Activated T-cell treated with anti-CD3 and anti-CD28 coated beads for 4 hours (primary cell): ENCODE results near the gene TUBG1.
"Not testable (repeated sequence)": the region's sequence is repeated elsewhere in the genome, so short reads cannot be mapped to it uniquely, and the experiment has no call there.

ENCODE experiments used
- DNase-seq: peaks from one replicate; pipeline ENCODE4 v3.0.0-alpha.2; 2020

Gene TUBG1

DNA sequence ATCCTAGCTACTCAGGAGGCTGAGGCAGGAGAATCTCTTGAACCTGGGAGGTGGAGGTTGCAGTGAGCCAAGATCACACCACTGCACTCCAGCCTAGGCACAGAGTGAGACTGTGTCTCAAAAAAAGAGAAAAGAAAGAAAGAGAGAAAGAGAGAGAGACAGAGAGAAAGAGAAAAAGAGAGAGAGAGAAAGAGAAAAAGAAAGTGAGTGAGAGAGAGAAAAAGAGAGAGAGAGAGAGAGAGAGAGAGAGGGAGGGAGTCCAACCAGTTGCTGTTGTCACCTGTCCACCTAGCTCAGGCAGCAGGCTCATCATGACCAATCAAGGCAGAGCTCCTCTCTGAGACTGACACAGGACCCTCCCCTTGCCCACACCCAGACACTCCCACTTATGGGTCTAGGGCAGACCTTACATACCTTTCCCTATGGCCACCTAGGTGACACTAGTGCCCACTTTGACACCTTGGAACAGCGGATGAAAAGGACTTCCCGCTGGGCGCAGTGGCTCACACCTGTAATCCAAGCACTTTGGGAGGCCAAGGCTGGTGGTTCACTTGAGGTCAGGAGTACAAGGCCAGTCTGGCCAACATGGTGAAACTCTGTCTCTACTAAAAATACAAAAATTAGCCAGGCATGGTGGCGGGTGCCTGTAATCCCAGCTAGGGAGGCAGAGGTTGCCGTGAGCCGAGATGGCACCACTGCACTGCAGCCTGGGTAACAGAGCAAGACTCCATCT lies 17.7 kb downstream of the TUBG1 start:
- not testable (repeated sequence) for DNase-seq

DNA sequence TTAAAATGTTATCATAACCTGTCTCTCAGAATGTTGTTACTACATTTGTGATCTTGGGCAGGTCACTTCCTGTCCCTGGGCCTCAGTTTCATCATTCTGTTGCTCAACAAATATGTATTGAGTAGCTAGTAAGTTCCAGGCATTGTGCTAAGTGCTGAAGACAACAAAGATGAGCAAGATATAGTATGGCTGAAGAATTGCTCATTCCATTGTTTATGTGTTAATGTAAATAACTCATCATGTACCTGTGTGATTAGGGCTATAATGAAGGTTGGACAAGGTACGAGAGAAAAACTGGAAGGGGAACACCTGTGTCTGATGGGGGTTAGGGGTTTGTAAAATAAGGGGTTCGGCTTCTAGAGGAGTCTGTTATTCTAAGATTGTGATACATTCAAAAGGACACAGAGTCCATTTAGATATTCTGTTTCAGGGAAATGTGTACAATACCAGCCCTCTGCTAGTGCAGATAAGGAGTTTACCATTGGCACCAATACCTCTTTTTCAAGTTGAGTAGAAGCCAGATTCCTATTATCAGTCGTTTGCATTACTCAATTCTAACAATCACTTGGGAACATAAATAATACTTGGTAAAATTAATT lies 20.0 kb downstream of the TUBG1 start:
- no peak for DNase-seq

DNA sequence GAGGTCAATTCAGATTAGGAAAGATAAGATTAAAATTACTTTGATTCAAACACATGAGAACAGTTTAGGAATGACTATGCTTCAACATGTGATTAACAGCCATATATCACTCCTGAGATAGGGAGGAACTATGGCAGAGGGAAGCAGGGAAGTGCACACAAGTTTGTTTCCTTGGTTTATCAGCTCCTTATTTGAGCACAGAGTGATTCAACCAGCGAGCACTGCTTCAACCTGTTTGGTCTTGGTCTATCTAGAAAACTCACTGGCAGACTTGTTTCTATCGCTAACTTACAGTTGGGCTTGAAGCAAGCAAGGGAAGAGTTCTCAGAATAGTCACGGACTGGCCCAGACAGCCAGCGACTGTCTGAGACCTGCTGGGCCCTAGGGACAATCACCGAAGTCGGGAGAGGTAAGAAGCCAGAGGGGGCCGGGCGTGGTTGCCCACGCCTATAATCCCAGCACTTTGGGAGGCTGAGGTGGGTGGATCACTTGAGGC lies 23.5 kb downstream of the TUBG1 start:
- DNase-seq = no peak

DNA sequence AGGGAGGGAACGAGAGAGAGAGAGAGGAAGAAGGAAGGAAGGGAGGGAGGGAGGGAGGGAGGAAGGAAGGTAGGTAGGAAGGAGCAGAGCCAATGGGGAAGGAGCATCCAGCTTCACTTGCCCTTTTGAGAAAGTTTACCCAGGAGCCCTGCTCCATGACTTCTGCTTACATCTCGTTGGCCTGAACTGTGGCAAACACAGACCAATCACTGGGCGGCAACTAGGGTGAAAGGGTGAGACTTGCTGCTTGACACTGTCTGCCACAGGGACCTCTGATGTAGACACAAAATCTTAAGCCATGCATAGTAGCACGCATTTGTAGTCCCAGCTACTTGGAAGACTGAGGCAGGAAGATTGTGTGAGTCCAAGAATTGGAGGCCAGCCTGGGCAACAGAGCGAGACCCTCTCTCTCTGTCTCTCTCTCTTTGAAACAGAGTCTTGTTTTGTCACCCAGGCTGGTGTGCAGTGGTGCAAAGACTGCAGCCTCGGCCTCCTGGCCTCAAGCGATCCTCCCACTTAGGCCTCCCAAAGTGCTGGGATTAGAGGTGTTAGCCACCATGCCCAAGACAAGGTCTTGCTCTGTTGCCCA lies 30.1 kb downstream of the TUBG1 start:
- no peak for DNase-seq

DNA sequence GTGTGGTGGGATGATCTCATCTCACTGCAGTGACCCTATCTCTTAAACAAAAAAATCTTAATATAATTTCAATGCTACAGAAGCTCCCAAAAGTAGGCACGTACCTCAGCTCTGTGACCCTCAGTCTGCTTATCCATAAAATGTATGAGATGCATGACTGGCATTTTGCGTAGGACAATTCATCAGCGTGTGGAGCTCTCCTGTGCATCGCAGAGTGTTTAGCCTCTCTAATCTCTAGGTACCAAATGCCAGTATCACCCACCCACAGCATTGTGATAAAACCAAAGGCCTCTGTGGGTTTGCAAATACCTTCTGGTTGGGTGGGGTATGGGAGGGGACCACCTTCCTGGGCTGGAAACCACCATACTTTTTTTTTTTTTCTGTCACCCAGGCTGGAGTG lies 30.6 kb downstream of the TUBG1 start:
- DNase-seq = no peak

DNA sequence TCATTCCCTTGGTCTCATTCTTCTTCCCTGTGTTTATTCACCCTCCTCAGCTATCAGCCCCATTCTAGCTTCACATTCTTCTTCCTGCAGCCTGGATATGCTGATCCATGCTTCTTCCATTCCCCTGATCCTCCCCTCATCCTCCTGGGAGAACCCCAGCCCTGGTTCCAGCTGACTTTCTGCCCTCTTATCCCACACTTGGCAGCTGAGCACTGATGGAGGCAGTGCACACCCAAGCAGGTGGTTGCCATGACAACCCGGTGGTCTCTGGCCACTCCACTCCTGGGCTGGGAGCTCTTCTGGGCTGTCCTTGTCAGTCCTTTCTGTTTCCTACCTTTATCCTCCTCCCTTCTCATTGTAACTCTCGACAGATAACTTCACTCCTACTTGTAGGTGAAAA lies 32.9 kb downstream of the TUBG1 start:
- DNase-seq = no peak

DNA sequence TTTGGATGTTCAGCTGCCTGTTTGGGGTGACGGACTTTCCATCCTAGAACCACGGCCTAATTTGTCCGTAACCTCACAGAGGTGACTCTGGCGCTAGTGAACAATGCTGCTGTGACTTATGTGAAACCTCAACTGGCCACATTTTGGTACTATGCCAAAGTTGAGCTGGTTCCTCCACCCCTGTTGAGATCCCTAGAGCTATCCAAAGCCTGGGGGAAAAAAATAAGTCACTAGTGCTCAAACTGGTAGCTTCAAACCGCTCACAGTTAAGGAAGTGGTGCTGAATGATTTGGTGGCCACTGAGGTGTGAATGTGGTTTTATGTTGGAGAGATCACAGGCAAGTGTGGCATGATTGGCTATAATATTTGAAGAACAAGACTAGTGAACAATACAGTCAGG lies 38.3 kb downstream of the TUBG1 start:
- DNase-seq = no peak

DNA sequence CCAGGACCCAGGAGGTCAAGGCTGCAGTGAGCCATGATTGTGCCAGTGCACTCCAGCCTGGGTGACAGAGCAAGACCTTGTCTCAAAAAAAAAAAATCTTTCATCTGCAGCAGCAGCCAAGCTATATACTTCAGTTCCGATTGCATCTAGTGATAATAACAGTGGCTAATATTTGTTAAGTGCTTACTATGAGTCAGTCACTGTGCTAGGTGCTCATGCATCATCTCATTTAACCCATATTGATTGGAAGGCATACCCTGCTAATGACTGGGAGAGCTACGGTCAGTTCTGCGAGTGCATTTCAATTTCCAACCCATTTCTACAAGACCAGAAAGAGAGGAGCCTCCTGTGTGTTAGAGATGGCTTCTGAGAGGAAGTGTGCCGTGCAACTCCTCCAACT lies 41.9 kb downstream of the TUBG1 start:
- DNase-seq = no peak

DNA sequence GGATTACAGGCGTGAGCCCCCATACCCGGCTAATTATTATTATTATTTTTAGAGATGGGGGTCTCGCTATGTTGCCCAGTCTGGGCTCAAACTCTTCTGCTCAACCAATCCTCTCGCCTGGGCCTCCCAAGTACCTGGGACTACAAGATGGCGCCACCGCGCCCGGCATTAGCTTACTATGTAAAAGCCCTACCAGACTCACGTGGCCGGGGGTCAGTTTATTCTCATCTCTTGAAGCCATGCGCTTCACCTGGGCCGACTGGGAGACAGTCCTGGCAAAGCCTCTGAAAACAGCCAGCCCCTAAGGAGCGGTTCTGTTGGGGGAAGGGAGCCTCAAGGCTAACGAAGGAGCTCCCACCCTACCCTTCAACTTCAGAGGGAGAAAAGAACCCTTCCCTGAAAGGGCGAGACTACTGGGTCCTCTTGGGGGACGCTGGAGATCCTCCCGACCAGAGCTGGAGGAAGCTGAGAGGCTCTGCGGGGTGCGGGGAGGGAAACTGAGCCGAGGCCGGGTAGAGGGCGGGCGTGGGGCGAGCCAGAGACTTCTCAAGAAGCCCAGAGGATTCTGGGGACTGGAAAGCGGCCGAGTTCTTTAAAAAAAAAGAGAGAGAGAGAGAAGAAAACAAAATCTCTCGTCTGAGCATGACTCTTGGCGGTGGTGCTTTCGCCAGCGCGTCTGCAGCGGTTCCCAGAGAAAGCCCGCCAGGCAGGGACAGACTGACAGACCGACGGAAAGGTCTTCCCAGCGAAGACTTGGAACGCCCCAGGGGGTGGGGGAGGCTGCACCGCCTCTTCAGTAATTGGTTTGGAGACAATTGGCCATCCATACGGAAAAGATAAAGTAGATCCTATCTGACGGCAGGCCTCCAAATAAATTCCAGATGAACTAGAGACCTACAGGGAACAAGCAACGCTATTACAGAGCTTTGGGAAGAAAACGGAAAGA lies 44.0 kb downstream of the TUBG1 start:
- DNase-seq = no peak

DNA sequence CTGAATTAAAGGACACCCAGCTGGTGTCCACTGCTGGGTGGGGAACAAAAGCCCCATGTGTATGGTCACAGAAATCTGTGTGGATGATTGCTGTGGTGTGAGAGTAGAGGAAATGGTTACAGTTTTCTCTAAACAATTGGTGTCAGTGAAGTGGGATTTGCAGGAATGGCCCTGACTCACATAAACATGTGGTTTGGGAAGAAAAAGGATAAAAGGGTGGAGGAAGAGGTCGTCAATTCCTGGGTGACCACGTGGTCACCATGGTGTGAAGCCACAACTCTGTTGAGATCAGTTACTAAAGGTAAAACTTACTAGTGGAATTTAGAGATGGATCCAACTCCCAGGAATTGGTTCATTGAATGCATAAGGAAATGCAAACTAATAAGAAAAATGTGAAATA lies 46.0 kb downstream of the TUBG1 start:
- DNase-seq = no peak

DNA sequence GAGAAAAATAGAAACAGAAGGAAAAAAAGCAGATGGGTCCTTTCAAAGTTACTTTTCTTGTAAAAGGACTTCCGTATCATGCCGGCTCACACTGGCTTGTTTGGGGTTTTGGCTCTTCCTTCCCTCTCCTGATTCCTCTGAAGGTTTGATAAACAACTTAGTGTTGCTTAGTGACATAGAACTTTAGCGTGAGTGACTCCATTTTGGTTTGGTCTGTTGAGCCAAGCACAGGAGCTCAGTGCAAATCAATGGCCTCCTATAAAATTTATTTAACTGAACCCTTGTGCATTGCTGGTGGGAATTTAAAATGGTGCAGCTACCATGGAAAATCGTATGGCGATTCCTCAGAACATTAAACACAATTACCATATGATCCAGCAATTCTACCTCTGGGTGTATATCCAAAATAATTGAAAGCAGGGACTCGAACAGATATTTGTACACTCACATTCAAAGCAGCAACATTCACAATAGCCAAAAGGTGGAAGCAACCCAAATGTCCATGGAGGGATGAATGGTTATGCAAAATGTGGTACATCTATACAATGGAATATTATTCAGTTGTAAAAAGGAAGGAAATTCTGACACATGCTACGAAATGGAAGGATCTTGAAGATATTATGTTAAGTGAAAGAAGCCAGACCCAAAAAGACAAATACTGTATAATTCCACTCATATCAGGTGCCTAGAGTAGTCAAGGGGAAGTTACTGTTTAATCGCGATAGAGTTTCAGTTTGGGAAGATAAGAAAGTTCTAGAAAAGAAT lies 48.5 kb downstream of the TUBG1 start:
- DNase-seq = no peak

DNA sequence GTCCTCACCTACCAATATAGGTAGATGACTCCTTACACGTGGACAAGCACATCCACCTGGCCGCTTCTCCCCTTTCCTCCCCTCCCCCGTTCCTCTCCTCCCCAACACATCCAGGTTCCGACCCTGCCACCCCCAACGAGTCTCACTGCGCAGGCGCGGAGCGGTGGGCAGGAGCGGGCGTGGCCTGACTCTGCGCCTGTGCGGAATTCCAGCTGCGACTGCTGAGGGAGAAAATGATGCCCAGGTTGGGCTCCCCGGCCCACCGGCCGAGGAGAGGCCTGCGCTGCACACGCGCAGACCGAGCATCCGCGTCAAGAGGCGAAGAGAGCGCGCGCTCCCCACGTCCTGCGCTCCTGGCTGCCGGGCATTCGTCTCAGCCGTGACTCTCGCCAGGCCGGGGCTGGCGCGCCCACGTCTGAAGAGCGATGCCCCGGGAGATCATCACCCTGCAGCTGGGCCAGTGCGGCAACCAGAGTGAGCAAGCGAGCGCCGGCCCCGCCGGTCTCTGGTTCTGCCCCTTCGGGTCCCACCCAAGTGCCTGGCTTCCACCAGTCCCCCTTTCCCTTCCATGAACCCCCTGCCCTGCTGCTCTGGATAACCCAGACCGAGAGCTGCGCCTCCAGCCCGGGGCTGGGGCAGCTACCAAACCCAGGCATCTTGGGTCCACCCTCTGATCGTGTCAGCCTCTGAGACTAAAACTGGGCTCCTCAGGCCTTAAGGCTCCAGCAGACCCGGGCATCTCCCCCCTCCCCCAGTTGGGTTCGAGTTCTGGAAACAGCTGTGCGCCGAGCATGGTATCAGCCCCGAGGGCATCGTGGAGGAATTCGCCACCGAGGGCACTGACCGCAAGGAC lies 49.8 kb downstream of the TUBG1 start, which contains the start of gene TUBG2:
TUBG2 (plus strand) TSS at position 206 of the 853 bp plus-strand sequence; CDS start at position 426, 220 bp downstream.
- peak; percentile 67 for DNase-seq

DNA sequence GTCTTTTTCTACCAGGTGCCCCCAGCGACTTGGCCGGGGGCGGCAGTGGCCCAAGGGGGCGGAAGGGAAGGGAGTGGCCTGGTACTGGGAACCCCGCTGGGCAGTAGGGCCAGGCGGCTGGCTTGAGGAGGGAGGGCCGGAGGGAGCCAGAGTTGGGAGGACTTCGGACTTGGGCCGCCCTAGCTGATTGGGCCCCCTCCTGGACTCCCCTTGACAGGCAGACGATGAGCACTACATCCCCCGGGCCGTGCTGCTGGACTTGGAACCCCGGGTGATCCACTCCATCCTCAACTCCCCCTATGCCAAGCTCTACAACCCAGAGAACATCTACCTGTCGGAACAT lies 50.4 kb downstream of the TUBG1 start:
- not testable (repeated sequence) for DNase-seq

DNA sequence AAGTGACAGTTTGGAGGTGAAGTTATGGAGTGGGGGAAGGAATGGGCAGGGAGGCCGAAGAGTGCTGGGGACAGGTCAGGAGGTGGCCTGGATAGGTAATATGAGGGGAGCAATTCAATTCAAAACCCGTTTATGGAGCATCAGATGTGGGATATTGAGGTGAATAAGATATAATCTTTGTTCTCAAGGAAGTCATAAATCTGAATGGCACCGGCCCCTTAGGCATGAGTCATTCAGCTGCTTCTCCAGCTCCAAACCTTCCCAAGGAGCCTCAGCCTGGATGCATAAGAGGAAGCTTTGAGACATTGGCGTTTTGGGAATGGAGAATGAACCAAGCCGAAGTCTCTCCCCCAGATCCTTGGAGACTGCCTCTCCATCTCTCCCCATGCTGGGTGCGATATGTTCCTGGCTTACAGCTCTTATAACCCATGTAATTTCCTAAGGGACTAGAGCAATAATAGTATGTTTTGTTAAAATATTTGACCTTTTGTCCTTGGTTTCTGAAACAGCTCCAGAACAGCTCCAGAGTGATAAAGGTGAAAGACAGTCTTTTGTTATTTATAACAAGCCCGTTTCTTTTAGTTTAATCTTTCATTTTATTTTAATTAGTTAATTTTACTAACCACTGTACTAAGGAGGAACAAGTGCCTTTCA lies 51.3 kb downstream of the TUBG1 start:
- no peak for DNase-seq
